ENCODE results near the gene SELENOM. TPM values are rescaled to one million over a fixed set of nuclear protein-coding genes. Genes with fewer than 3 reads are reported as not detected.

SELENOM gene, protein sequence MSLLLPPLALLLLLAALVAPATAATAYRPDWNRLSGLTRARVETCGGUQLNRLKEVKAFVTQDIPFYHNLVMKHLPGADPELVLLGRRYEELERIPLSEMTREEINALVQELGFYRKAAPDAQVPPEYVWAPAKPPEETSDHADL
- total RNA-seq (2014; rRNA removed; shearing (Covaris generic); ENCODE audit: low replicate concordance) = 118 and 142 TPM in 2 replicates

DNA sequence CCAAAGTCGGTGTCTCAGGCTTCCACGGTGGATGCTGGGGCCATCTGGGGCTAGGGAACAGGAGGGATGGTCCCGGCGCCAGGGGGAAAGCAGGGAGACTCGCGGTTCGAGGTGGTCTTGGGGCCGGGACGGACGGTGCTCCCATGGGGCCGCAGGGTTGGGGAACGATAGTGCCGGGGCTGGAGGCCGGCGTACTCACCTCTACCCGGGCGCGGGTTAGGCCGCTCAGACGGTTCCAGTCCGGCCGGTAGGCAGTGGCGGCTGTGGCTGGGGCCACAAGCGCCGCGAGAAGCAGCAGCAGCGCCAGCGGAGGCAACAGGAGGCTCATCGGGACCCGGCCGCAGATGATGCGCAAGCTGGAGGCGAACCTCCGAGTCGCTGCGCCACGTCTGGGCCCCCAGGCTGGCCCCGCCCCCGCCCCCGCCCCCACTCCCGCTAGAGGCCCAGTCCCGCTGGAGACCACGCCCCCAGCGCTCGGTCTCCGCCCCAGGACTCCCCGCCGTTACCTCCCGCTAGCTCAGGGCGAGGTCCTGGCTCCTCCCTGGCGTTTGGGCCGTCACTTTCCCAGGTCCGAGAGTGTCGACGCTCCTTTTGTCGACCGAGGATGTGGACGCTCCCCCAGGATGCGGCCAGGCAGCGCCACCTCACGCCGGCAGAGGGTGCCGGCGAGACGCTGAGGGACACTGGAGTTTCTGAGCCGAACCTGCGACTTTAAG, at the start of gene SELENOM:
SELENOM (minus strand) TSS at position 391 of the 716 bp plus-strand sequence; CDS start at position 328, 63 bp downstream.
- in situ Hi-C loops (cut with HindIII; ENCODE audit: low pct_unique_long_range_greater_than_20kb, low sequenced_read_pairs) = no loop called here
- DNase-seq (ENCODE audit: low read depth) = peak; percentile 98

DNA sequence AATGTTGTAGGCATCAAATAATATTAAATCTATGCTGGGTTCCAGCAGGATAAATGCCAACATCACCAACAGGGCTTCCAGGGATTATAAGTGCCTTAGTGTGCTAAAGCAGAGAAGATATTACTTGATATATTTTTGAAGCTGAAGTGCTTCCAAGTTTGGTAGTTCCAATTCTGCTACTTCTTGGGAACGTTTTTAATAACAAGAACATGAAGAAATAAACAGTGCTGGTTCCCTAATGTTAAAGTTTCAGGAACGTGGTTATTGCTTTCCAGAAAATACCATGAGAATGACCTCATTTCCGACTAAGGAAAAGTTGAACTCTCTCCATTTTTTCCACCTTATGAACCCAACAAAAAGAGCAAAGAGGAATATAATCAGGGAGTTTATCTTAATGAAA, 48.1 kb upstream of the SELENOM start:
- in situ Hi-C loops (cut with HindIII; ENCODE audit: low pct_unique_long_range_greater_than_20kb, low sequenced_read_pairs) = no loop called here
- no peak for DNase-seq (ENCODE audit: low read depth)

GRCh38 chr22:31154975-31155374, 47.6 kb upstream of the SELENOM start:
- in situ Hi-C loops (cut with HindIII; ENCODE audit: low pct_unique_long_range_greater_than_20kb, low sequenced_read_pairs) = no loop called here

DNA sequence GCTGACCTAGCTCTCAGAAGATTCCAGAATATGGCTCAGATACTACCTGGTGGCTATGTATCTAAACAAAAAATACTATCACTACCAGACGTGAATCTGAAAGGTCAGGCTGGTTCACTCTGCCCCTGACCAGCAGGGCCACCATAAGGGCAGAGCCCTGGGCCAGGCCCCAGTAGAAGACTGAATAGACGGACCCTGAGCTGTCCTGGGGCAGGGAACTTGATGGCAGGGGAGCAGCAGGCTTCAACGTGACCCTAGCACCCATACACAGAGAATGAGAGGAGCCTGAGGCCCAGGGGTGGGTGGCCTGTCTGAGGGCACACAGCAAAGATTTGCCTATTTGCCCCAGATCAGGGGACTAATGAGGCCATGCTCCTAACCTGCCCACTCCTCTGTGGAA, 46.0 kb upstream of the SELENOM start:
- in situ Hi-C loops (cut with HindIII; ENCODE audit: low pct_unique_long_range_greater_than_20kb, low sequenced_read_pairs) = no loop called here
- no peak for DNase-seq (ENCODE audit: low read depth)

More at GRCh38 chr22:31154975-31155374, 47.6 kb upstream of the SELENOM start:
- no peak for DNase-seq (ENCODE audit: low read depth)

GRCh38 chr22:31151872-31152271, 44.5 kb upstream of the SELENOM start:
- in situ Hi-C loops (cut with HindIII; ENCODE audit: low pct_unique_long_range_greater_than_20kb, low sequenced_read_pairs) = no loop called here
- DNase-seq (ENCODE audit: low read depth) = no peak

- no peak for DNase-seq (ENCODE audit: low read depth)
- in situ Hi-C loops (cut with HindIII; ENCODE audit: low pct_unique_long_range_greater_than_20kb, low sequenced_read_pairs) = no loop called here
Observed at GRCh38 chr22:31150615-31151014, 43.2 kb upstream of the SELENOM start.

DNA sequence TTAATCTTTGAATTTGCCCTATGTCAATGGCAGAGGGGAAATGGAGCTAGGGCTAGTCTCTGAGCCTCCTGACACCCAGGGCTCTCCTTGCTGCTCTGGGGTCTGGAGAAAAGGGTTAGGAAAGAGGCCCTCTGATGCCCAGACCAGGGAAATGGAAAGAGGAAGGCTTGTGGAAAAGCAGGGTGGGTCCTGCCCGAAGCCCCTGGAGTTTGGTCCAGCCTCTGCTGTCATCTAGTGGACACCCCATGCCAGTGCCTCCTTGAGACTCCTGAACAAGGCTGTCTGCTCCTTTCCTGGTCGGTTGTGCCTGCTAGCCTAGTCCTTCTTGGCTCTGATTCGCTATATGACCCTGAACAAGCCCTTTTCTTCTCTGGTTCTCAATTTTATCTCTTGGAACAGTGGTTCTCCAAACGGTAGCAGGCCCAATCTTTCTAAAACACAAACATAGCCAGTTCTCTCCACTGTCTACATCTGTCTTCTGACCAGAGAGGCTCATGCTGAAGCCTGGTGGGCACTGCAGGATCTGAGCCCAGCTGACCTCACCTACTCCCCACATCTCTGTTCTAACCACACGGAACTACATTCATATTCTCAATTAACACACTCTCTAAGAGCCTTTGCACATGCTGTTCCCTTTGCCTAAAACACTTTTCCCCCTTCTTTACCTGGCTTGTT, 41.7 kb upstream of the SELENOM start:
- in situ Hi-C loops (cut with HindIII; ENCODE audit: low pct_unique_long_range_greater_than_20kb, low sequenced_read_pairs) = no loop called here
- peak; percentile 57 for DNase-seq (ENCODE audit: low read depth)

GRCh38 chr22:31148488-31148887, 41.1 kb upstream of the SELENOM start:
- in situ Hi-C loops (cut with HindIII; ENCODE audit: low pct_unique_long_range_greater_than_20kb, low sequenced_read_pairs) = no loop called here
- no peak for DNase-seq (ENCODE audit: low read depth)

- DNase-seq (ENCODE audit: low read depth) = no peak
- in situ Hi-C loops (cut with HindIII; ENCODE audit: low pct_unique_long_range_greater_than_20kb, low sequenced_read_pairs) = no loop called here
Observed at GRCh38 chr22:31144223-31144622, 36.9 kb upstream of the SELENOM start.

GRCh38 chr22:31143537-31143936, 36.2 kb upstream of the SELENOM start:
- no peak for DNase-seq (ENCODE audit: low read depth)
- in situ Hi-C loops (cut with HindIII; ENCODE audit: low pct_unique_long_range_greater_than_20kb, low sequenced_read_pairs) = no loop called here

- in situ Hi-C loops (cut with HindIII; ENCODE audit: low pct_unique_long_range_greater_than_20kb, low sequenced_read_pairs) = no loop called here
Observed at GRCh38 chr22:31143038-31143437, 35.7 kb upstream of the SELENOM start.

GRCh38 chr22:31142285-31142684, 34.9 kb upstream of the SELENOM start:
- in situ Hi-C loops (cut with HindIII; ENCODE audit: low pct_unique_long_range_greater_than_20kb, low sequenced_read_pairs) = no loop called here
- no peak for DNase-seq (ENCODE audit: low read depth)

More at GRCh38 chr22:31143038-31143437, 35.7 kb upstream of the SELENOM start:
- no peak for DNase-seq (ENCODE audit: low read depth)

GRCh38 chr22:31141551-31141950, 34.2 kb upstream of the SELENOM start:
- in situ Hi-C loops (cut with HindIII; ENCODE audit: low pct_unique_long_range_greater_than_20kb, low sequenced_read_pairs) = no loop called here
- no peak for DNase-seq (ENCODE audit: low read depth)

DNA sequence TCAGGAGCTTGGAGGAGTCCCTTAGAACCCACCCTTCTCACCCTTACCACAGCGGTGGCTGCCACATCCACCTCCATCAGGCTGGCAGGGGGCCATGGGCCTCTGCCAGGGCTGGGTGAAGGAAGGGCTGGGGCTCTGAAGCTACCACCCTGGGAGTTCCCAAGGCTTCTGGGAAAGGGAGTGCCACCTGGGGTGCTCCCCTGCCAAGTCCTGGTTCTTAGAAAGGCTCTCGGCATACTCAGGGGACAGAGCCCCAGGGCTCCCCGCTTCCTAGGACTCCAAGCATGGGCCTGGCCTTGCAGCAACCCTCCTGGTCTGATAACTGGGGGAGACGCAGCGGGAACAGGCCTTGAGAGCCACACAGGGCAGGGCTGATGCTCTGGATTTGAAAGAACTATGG, 33.4 kb upstream of the SELENOM start:
- in situ Hi-C loops (cut with HindIII; ENCODE audit: low pct_unique_long_range_greater_than_20kb, low sequenced_read_pairs) = no loop called here
- DNase-seq (ENCODE audit: low read depth) = no peak

DNA sequence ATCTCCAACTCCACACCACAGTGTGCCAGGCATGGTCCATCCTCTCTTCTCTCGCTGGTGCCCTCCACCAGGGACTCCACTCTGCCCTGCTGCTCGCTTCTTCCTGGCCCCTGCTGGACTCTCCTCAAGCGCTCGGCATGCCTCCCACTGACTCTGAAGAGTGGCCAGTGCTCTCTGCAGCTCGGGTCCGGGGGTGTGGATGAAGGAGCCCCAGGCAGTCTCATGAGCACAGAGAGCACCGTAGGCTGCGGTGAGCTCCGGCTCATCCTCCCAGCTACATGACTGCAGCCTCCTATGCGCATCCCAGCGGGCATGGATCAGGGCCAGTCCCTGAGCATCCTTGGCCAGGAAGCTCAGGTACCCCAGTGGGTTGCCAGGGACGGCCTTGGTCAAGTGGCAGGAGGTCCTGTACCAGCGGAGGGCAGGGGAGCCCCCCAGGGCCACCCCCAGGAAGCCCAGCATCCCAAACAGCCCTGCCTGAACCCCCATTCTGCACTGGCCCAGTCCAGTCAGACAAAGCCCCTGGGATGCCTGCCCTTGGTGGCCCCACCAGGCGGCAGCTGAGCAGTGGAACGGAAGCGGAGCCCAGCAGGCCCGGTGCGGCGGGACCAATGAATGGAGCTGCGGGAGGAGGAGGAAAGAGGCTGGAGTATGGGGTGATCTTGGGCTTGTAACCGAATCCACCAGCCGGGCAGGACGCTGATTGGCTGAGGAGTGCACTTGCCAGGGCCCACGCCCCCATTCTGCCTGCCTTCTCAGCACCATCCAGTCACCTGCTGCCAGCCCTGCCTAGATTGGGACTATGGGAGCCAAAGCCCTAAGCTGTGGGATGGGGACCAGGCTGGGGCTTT, 32.7 kb upstream of the SELENOM start, which contains the start of gene PLA2G3:
PLA2G3 (minus strand) TSS at position 643 of the 851 bp plus-strand sequence; CDS start at position 489, 154 bp downstream.
- no peak for DNase-seq (ENCODE audit: low read depth)
- in situ Hi-C loops (cut with HindIII; ENCODE audit: low pct_unique_long_range_greater_than_20kb, low sequenced_read_pairs) = no loop called here

GRCh38 chr22:31139066-31139465, 31.7 kb upstream of the SELENOM start:
- no peak for DNase-seq (ENCODE audit: low read depth)
- in situ Hi-C loops (cut with HindIII; ENCODE audit: low pct_unique_long_range_greater_than_20kb, low sequenced_read_pairs) = no loop called here

- in situ Hi-C loops (cut with HindIII; ENCODE audit: low pct_unique_long_range_greater_than_20kb, low sequenced_read_pairs) = no loop called here
- no peak for DNase-seq (ENCODE audit: low read depth)
Observed at GRCh38 chr22:31138126-31138525, 30.8 kb upstream of the SELENOM start.

GRCh38 chr22:31137721-31138120, 30.4 kb upstream of the SELENOM start:
- DNase-seq (ENCODE audit: low read depth) = no peak
- in situ Hi-C loops (cut with HindIII; ENCODE audit: low pct_unique_long_range_greater_than_20kb, low sequenced_read_pairs) = no loop called here
